Esophagus squamous epithelium (tissue), 4 donors: ENCODE results near the gene CGRRF1.

Experiments used
- POLR2A ChIP-seq, 4 donors: fragments of 450-650 bp; IDR thresholded peaks; one replicate each; pipeline ENCODE4 v1.6.1; 2017; ENCODE audit warnings: antibody characterized with exemption in 4 of 4, mild to moderate bottlenecking in 4 of 4, moderate library complexity in 3 of 4
- TF ChIP-seq, protein P1 (sequence below), 6 experiments: fragments of 450-650 bp in 4 of 6; fragments of 200-600 bp in 2 of 6; sonication (generic) in 2 of 6; IDR thresholded peaks; one replicate each; pipeline ENCODE4 v1.5.1; 2016 to 2019; ENCODE audit warnings: antibody characterized with exemption in 6 of 6, mild to moderate bottlenecking in 4 of 6, moderate library complexity in 4 of 6

- TF ChIP-seq, protein P1, sequence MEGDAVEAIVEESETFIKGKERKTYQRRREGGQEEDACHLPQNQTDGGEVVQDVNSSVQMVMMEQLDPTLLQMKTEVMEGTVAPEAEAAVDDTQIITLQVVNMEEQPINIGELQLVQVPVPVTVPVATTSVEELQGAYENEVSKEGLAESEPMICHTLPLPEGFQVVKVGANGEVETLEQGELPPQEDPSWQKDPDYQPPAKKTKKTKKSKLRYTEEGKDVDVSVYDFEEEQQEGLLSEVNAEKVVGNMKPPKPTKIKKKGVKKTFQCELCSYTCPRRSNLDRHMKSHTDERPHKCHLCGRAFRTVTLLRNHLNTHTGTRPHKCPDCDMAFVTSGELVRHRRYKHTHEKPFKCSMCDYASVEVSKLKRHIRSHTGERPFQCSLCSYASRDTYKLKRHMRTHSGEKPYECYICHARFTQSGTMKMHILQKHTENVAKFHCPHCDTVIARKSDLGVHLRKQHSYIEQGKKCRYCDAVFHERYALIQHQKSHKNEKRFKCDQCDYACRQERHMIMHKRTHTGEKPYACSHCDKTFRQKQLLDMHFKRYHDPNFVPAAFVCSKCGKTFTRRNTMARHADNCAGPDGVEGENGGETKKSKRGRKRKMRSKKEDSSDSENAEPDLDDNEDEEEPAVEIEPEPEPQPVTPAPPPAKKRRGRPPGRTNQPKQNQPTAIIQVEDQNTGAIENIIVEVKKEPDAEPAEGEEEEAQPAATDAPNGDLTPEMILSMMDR (IDR thresholded peaks at IDR 0.05), result no peak
- no peak for TF ChIP-seq POLR2A (IDR thresholded peaks at IDR 0.05)
Measured at GRCh38 chr14:54537651-54538050, 27.9 kb downstream of the CGRRF1 start.
